BJ (cell line): Measurements from ENCODE around the gene SPATA3. TPM values are rescaled to one million over a fixed set of nuclear protein-coding genes. Genes with fewer than 3 reads are reported as not detected.
"Not testable (repeated sequence)": the region's sequence is repeated elsewhere in the genome, so short reads cannot be mapped to it uniquely, and the experiment has no call there.

ENCODE experiments used
- CTCF ChIA-PET: fragments of 350-600 bp; formaldehyde crosslinking; extraction: SDS; loops from one replicate; lab custom pipeline; 2021; ENCODE audit warnings: antibody characterized with exemption, inconsistent platforms; lab: Yijun Ruan, JAX
- POLR2A ChIA-PET: fragments of 300-600 bp; sonication (Branson Sonifier 250); formaldehyde crosslinking; extraction: SDS; loops from one replicate; lab custom pipeline; 2021; ENCODE audit warnings: antibody characterized with exemption; lab: Charles Lee
- DNase-seq: peaks from one replicate; pipeline ENCODE4 v3.0.0-alpha.2; 2011; ENCODE audit warnings: low read depth
- H3K27me3 ChIP-seq: 2 replicates; pipeline ENCODE4 v1.6.0; 2011; ENCODE audit warnings: low read length; ENCODE audit not compliant: control insufficient read depth, insufficient read depth
- H3K36me3 ChIP-seq: 2 replicates; pipeline ENCODE4 v1.5.1; 2011; ENCODE audit warnings: low read length; ENCODE audit not compliant: control insufficient read depth, insufficient read depth
- H3K4me3 ChIP-seq: 2 replicates; pipeline ENCODE4 v1.5.1; 2011; ENCODE audit warnings: low read depth, mild to moderate bottlenecking, control low read depth, low read length
- polyA plus RNA-seq: library from polyadenylated mRNA; depleted of rRNA; stranded (reverse); fragments of >200 nt; gene quantifications from 2 replicates; pipeline ENCODE4 v1.2.3, GENCODE V29; 2011
- TF ChIP-seq, protein P1 (sequence below): IDR thresholded peaks from 2 replicates; pipeline ENCODE4 v1.5.1; 2011; ENCODE audit warnings: low read depth, mild to moderate bottlenecking, control low read depth, inconsistent platforms, low read length, moderate library complexity; ENCODE audit not compliant: insufficient read depth

SPATA3 gene
- polyA plus RNA-seq, 1 experiment = not detected

DNA sequence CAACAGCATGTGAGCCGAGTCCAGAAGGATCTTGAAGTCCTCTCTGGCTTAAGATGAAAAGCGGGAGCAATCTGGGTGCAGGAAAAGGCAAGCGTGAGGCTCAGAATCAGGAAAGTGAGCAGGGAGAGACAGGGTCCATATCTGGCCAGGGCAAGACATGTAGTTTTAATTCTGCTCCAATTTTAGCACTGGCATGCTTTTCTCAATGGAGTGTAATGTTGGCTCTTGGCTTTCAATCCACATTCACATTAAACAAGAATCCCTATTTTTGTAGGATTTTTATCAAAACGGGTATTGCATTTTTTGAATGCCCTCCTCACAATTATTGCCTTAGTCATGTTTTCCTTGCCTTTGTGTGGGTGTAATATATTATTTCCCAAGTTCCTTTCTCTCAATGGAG is 6.0 kb downstream of the SPATA3 start:
- no peak for DNase-seq
- TF ChIP-seq, protein P1, sequence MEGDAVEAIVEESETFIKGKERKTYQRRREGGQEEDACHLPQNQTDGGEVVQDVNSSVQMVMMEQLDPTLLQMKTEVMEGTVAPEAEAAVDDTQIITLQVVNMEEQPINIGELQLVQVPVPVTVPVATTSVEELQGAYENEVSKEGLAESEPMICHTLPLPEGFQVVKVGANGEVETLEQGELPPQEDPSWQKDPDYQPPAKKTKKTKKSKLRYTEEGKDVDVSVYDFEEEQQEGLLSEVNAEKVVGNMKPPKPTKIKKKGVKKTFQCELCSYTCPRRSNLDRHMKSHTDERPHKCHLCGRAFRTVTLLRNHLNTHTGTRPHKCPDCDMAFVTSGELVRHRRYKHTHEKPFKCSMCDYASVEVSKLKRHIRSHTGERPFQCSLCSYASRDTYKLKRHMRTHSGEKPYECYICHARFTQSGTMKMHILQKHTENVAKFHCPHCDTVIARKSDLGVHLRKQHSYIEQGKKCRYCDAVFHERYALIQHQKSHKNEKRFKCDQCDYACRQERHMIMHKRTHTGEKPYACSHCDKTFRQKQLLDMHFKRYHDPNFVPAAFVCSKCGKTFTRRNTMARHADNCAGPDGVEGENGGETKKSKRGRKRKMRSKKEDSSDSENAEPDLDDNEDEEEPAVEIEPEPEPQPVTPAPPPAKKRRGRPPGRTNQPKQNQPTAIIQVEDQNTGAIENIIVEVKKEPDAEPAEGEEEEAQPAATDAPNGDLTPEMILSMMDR = no peak
- Histone ChIP-seq H3K4me3 (no peak overlapping the region), H3K27me3 (peaks cover 4% of the 10 kb centered on the region), H3K36me3 (no peaks in the 10 kb centered on the region)
- ChIA-PET POLR2A (no interaction called here), CTCF (interaction anchor here (1.1 kb wide), 1 partner anchor 178 kb away, joined by 3 read pairs; no protein-coding TSS in a partner anchor)

DNA sequence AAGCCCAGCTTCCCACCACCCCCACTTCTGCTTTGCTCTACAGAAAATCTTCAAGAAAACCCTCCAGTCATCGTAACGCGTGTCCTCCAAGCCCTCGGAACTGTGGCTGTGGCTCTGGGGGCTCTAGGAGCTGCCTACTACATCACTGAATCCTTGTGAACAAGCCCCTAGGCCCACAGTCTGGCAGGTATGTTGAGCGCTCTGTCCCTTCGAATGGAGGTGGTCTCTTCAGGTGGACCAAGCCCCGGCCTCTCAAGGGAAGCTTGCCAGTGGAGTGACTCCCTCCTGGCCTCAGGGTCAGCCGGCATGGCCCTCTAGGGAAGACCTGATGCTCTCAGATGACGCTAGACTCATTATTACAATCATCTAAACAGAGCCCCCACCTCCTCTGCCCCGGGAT is 6.7 kb downstream of the SPATA3 start:
- POLR2A ChIA-PET = no interaction called here
- H3K36me3 ChIP-seq = no peaks in the 10 kb centered on the region
- H3K4me3 ChIP-seq = no peak overlapping the region
- TF ChIP-seq, protein P1 = no peak
- peaks cover 4% of the 10 kb centered on the region for H3K27me3 ChIP-seq
- no peak for DNase-seq
- CTCF ChIA-PET = interaction anchor here (1.1 to 2.7 kb wide), 2 partner anchors 15 to 179 kb away, joined by 3 to 8 read pairs; no protein-coding TSS in a partner anchor

DNA sequence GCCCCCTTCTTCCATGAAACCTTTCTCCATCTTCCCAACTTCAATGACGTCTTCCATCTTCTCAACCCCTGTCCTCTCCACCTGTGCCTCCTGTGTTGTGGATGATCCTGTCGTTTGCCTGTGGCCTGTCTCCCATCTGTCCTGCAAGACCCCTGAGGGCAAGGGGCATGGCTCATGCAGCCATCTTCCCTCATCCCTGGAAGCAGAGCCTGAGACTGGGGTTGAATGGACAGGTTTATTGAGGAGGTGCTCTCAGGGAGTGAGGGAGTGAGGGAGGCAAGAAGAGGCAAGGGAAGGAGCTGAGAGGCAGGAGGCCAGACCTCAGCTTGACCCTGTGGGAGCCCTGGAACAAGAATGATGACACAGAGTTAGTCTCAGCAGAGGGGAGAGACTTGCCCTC is 7.3 kb downstream of the SPATA3 start:
- POLR2A ChIA-PET = no interaction called here
- peaks cover 6% of the 10 kb centered on the region for H3K27me3 ChIP-seq
- TF ChIP-seq, protein P1 = no peak
- DNase-seq = no peak
- CTCF ChIA-PET = interaction anchor here (2.7 kb wide), 1 partner anchor 16 kb away, joined by 8 read pairs; no protein-coding TSS in a partner anchor
- no peaks in the 10 kb centered on the region for H3K36me3 ChIP-seq
- no peak overlapping the region for H3K4me3 ChIP-seq

DNA sequence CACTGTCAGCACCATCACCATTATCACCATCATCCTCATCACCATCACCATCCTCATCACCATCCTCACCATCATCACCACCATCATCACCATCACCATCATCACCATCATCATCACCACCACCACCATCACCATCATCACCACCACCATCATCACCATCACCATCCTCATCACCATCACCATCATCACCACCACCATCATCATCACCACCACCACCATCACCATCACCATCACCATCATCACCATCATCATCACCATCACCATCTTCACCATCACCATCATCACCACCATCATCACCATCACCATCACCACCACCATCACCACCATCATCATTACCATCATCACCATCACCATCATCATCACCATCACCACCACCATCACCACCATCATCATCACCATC is 9.0 kb downstream of the SPATA3 start:
- POLR2A ChIA-PET, H3K27me3 ChIP-seq, H3K4me3 ChIP-seq, H3K36me3 ChIP-seq, DNase-seq: not testable (repeated sequence)
- CTCF ChIA-PET = interaction anchor here (2.7 kb wide), 1 partner anchor 17 kb away, joined by 8 read pairs; no protein-coding TSS in a partner anchor

DNA sequence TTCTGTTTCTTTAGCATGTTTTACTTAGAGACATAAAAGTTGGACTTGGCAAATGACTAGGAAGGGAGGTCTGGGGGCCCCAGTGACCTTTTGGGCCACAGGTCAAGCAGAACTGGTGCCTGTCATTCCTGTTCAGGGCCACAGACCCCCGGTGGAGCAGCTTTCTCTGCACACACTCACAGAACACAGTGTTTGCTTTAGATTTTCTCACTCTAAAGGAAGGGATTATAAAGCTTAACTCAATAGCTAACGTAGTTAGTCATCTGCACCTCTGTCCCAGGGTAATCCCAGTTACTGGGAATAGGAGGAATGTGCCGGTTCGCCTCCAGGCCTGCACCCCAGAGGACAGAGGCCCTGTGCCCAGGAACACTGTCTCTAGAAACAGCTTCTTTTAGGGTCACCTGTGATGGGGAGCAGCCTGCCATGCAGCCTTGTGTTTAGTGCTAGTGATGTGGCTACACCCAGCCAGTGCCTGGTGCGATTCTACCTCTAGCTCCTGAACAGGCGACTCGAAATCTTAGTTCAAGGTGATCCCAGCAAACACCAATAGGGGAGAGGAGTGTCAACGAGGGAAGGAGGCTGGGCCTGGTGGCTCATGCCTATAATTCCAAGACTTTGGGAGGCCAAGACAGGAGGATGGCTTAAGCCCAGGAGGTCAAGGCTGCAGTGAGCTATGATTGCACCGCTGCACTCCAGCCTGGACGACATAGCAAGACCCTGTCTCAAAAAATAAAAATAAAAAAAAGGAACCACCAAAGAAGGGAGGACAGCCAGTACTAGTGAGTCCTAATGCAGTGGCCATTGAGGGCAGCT is 11.6 kb downstream of the SPATA3 start:
- Histone ChIP-seq H3K36me3 (no peaks in the 10 kb centered on the region), H3K4me3 (no peak overlapping the region), H3K27me3 (peaks cover 12% of the 10 kb centered on the region)
- DNase-seq = no peak
- TF ChIP-seq, protein P1 = no peak
- POLR2A ChIA-PET = no interaction called here
- CTCF ChIA-PET = interaction anchor here (1.0 kb wide), 1 partner anchor 20 kb away, joined by 6 read pairs; no protein-coding TSS in a partner anchor
